ENCODE measurements around the gene C20orf202.

GRCh38 chr20:1247689-1248088 lies 44.4 kb downstream of the C20orf202 start:
- no peak for TF ChIP-seq POLR2AphosphoS5 (IDR thresholded peaks at IDR 0.05; ENCODE audit: low read depth, low read length)
- no peak for TF ChIP-seq TAF1 (IDR thresholded peaks at IDR 0.05; ENCODE audit: borderline replicate concordance, insufficient read depth, low read length)
- TF ChIP-seq SIN3A (IDR thresholded peaks at IDR 0.05; ENCODE audit: borderline replicate concordance, insufficient read depth, low read length) = no peak
- TF ChIP-seq REST (IDR thresholded peaks at IDR 0.05; ENCODE audit: insufficient read depth in 1 of 2, low read depth in 2 of 2, low read length in 2 of 2) = no peak
- TF ChIP-seq FOXP2 (optimal IDR thresholded peaks at IDR 0.05; ENCODE audit: borderline replicate concordance, extremely low read depth, extremely low read length, insufficient read depth) = no peak

All from PFSK-1 (cell line).